ENCODE measurements around the gene SEMA6C.
"Not testable (repeated sequence)": the region's sequence is repeated elsewhere in the genome, so short reads cannot be mapped to it uniquely, and the experiment has no call there.

SEMA6C gene, protein sequence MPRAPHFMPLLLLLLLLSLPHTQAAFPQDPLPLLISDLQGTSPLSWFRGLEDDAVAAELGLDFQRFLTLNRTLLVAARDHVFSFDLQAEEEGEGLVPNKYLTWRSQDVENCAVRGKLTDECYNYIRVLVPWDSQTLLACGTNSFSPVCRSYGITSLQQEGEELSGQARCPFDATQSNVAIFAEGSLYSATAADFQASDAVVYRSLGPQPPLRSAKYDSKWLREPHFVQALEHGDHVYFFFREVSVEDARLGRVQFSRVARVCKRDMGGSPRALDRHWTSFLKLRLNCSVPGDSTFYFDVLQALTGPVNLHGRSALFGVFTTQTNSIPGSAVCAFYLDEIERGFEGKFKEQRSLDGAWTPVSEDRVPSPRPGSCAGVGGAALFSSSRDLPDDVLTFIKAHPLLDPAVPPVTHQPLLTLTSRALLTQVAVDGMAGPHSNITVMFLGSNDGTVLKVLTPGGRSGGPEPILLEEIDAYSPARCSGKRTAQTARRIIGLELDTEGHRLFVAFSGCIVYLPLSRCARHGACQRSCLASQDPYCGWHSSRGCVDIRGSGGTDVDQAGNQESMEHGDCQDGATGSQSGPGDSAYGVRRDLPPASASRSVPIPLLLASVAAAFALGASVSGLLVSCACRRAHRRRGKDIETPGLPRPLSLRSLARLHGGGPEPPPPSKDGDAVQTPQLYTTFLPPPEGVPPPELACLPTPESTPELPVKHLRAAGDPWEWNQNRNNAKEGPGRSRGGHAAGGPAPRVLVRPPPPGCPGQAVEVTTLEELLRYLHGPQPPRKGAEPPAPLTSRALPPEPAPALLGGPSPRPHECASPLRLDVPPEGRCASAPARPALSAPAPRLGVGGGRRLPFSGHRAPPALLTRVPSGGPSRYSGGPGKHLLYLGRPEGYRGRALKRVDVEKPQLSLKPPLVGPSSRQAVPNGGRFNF

DNA sequence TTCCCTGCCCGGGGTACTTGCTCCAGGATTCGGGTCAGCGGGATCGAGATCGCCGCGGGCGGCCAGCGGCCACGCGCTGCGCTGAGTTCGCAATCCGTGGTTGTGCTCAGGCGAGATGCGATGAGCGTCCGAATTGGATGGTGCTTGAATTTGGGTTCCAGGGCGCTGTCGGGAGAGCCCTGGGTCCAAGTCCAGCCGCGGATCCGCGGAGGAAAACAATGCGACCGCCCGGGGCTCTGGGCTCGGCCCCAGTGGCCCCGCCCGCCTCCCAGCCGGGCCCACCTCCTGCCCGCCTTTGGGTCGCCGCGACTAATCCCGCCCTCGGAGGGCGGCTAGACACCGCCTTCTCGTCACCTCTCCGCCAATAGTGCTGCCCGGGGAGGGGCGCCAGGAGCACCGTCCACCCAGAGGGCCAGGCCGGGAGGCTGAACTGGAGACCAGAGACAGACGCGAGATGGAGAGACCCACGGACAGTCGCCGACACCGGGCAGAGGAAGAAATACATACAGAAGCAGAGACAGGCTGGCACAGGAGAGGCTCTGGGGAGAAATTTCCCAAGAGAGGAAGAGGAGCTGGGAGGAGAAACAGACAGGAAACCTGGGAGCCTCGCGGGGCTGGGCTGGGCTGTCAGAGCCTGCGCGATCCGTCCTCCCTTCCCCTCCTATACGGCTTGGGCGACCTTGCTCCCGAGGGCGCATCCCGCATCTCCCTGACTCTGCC is at the start of gene SEMA6C:
TSS of gene SEMA6C (minus strand) at position 220 of the 720 bp plus-strand sequence. CDS start 4,010 bp downstream, outside the sequence.
- DNase-seq, result peak; percentile 97 to 99

DNA sequence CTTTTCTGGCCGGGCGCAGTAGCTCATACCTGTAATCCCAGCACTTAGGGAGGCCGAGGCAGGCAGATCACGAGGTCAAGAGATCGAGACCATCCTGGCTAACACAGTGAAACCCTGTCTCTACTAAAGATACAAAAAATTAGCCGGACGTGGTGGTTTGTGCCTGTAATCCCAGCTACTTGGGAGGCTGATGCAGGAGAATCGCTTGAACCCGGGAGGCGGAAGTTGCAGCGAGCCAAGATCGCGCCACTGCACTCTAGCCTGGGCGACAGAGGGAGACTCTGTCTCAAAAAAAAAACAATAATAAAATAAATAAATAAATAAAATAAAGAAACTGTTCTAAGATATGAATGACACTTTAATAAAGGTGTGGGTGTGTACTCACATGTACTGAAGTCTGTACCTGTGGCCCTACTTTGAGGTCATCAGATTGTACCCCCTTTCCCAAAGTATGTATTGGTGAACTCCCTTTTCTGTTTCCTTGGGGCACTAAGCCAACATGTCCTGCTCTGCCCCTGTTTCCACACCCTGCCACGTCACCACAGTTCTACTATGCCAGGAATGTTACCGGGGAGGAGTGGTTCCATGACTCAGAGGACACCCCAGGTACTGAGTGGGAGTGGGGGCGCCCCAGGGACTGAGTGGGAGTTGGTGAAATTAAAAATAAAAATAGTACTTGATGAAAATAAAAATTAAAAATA is 48.6 kb upstream of the SEMA6C start:
- DNase-seq, result peak; percentile 55 to 58

DNA sequence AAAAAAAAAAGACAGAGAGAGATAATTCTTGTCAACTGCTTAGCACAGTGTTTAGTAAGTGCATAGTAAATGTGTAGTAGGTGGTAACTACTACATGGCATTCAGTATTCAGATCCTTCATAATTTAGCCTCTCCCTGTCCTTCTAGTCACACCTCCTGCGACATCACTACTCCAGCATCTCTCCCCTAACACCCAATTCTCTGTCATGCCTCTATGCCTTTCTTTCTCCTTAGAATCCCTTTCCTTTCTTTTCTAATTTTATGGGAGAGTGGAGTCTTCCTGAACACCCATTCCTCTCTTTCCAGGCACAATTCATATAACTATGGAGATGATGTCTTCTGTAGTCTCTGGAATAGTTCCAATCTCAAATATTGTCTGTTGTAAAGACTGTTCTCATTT is 47.4 kb upstream of the SEMA6C start:
- no peak for DNase-seq

DNA sequence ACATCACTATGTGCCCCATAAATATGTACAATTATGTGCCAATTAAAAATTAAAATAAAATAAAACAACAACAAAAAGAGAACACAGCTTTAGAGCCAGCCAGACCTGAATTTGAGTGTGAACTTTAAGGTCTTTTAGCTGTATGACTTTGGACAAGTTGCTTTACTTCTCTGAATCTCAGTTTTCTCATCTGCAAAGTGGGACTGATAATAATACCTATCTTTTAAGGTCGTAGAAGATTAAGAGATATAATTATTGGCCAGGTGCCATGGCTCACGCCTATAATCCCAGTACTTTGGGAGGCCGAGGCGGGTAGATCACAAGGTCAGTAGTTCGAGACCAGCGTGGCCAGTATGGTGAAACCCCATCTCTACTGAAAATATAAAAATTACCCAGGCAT is 46.9 kb upstream of the SEMA6C start:
- DNase-seq, result no peak

DNA sequence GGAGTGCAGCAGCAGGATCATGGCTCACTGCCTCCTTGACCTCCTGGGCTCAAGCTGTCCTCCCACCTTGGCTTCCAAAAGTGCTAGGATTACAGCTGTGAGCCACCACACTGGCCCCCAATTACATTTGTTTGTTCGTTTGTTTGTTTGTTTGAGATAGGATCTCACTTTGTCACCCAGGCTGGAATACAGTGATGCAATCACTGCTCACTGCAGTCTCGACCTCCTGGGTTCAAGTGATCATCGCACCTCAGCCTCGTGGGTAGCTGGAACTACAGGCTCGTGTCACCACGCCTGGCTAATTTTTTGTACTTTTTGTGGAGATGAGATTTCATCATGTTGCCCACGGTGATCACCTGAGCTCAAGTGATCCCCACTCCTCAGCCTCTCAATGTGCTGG is 45.6 kb upstream of the SEMA6C start:
- no peak for DNase-seq

DNA sequence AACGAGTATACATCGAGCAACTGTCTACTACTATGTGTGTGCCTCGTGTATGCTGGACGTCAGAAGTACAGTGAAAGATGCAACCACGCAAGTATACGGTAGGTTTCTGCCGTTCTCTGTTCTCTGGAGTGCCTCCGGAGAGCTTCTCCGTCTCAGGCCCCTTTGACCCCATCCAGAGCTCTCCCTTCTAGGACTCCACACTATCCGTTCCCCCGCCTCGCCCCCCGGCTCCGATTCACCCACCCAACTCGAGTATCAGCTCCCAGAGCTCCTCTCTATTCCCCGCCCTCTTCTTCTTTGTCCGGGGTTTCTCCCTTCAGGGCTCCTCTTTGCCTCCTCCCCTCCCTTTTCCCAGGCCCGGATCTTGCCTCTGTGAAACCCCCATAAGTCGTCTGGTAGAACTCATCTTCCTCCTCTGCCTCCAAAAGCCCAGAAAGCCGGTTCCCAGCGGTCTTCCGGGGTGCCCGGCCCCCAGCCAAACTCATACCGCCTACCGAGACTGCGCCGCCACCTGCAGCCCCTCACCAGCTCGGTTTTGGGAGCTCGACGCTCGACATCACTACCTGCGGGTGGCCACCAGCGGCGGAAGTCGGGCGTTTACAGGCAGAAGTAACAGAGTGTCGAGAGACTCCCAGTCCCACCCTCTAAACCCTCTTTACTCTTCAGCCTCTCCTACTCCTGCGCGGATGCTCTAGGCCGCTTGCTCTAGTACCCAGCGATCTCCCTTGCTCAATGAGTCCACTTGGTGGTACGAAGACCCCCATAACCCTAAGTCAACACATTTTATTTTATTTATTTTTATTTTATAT is 43.4 kb upstream of the SEMA6C start, which contains the start of gene VPS72:
TSS of gene VPS72 (minus strand) at position 561 of the 809 bp plus-strand sequence. CDS start at position 485, 76 bp downstream.
- peak; percentile 99 to 100 for DNase-seq

DNA sequence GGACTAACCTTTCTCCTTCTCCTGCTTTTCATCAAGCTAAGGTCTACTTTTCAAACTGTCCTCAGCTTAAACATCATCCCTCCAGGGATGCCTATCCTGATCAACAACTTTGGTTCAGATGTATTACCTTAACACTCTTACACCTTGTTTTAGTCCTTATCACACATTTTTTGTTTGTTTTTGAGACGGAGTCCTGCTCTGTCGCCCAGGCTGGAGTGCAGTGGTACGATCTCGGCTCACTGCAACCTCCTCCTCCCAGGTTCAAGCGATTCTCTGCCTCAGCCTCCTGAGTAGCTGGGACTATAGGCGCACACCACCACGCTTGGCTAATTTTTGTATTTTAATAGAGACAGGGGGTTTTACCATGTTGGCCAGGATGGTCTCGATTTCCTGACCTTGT is 42.2 kb upstream of the SEMA6C start:
- DNase-seq, result not testable (repeated sequence)

DNA sequence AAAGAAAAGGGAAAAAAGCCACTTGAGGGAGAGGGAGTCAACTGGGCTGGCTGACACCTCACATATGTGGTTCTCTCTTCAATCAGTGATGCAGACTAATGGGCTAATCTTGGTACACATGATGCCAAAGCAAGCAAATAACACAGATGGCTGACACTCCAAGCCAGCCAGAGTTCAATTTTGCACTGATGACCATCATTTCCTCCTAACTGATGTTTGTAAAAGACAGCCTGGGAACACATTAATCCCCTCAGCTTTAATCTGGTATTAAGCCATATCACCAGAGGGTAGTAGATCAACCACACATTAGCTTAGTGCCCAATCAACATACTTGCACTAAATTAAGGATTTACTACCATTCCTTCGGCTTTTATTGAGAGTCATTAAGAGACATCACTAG is 40.8 kb upstream of the SEMA6C start:
- no peak for DNase-seq

DNA sequence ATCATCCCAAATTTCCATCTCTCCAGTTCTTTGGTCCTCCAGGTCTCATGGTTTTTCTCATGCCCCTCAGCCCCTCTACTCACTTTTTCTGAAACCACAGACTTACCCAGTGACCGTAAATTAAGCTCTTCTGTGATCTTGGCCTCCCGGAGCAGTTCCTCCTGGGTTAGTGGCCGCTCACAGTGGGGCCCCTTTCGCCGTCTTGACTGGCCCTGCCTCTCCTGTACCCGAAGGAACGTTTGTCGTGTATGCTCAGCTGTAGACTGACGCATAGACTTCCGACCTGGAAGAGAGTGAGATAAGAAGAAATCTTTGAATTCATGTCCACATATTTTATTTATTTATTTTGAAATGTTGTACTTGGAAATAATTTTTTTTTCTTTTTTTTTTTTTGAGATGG is 37.8 kb upstream of the SEMA6C start:
- DNase-seq, result no peak

DNA sequence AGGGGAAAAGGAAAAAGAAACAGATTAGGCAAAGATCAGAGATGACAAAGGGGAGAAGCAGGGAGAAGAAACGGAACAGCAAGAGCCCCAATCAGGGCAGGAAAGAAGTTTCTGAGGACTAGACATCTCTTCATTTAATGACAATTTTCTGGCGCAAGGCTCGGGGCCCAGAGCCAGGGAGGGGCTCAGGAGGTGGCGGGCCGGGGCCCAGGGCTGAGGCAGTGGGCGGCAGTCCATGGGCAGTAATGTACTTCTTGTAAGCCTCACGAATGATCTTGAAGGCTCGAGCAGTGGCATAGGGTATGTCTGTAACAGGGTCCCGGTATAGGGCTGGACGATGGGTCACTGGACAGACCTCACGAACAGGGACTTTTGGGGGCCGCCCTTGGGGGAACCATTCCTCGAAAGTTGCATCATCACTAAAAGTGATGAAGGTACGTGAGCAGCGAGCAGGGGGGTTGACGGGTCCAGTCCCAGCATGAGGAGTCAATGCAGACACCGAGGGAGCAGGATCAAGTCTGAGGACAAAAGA is 30.1 kb upstream of the SEMA6C start:
- no peak for DNase-seq

DNA sequence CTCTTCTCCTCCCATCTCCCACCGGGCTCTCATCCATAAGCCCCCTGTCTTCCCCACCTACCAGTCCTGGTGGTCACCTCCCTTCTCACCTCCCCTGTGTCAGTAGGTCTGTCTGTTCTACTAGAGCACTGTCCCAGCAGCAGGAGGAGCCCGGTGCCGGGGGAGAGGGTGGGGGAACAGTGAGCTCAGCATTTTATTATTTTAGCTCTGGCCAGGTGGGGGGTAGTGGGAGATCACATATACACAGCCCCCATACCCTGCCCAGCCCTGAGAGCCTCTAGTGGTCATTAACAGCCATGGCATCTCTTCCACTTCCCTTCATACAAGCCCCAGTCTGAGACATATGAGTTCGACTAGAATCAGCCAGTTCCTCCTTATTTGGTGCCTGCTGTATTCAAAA is 29.4 kb upstream of the SEMA6C start, which contains the start of gene TMOD4:
TSS of gene TMOD4 (minus strand) at position 119 of the 400 bp plus-strand sequence. CDS start 1,106 bp downstream, outside the sequence.
- peak; percentile 13 to 41 for DNase-seq

DNA sequence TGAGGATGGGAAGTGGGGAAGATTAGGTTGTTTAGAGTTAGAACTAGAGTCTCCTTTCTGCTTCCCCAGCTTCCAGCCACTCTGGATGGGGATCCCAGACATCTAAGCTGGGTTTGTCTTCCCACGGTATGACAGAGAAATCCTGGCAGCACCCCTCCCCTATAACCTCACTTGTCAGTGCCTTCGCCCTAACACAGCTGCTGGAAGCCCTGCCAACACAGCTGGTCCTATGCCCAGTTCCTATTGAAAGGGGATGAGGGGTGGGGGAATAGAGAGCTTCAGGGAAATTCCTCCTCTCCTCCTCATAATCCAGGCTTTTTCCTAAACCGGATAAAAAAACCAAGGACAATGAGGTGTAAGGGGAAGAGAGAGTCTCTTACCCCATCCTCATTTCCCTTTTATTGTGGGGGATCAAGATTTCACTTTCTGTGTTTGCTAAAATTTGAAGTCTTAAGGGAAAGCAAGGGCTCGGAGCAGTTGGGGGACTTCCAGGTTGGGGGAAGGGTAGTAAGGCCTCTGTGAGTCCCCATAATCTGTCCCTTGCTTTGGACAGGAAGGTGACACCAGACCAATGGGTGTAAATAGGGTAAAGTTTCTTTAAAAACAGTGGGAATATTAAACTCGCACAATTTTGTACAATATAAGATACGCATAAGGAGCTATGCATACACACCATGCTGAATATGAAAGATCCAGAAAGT is 28.8 kb upstream of the SEMA6C start:
- no peak for DNase-seq

DNA sequence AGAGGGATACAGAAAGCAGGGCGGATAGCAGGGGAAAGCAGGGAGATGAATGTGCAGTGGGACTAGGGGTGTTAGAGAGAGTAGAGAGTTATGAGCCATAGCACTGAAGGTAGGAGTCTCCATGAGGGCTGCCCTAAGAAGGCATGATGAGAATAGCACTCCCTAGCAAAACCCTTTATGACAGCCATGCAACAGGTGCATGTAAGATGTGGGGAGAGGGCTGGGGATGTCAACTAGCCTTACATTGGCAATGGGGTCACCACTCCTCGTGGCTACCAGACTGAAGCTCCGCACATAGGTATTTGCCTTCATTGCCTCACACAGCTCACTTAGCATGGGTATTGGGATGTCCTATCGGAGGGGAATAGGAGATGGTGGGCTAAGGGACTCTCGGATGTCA is 24.8 kb upstream of the SEMA6C start:
- DNase-seq, result no peak

DNA sequence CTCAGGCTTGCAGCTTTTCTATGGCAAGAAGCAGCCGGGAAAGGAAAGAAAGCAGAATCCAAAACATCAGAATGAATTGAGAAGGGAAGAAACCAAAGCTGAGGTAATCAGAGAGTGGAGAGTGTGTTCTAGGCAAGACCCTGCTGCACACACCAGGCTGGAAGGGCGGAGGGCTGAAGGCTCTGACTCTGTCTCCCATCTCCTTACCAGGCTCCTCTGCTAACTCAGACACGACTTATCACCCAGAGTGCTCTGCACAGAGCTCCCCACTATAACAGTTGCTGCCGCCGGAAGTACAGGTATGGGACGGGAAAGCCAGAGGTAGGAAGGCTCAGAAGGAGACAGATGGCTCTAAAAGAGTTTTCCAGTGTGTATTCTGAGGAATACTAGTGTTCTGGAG is 20.7 kb upstream of the SEMA6C start:
- no peak for DNase-seq

DNA sequence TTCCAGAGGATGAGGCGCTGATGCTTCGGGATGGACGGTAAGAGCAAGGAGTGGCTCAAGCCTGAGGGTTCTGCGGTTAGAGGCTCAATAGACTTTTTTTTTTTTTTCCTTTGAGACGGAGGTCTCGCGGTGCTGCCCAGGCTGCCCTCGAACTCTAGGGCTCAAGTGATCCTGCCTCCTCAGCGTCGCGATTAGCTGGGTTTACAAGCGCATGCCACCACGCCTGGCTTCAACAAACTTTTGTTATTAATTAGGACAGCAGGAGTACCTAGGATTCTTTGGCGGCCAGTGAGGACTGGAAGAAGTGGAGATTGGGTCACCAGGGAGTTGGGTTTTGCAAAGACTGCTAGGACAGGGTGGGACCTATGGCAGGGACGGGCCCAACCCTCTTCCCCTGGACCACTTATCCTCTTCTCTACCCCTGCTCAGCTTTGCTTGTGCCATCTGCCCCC is 20.1 kb upstream of the SEMA6C start:
- DNase-seq, result peak in 1 of 2 experiments; percentile 36

DNA sequence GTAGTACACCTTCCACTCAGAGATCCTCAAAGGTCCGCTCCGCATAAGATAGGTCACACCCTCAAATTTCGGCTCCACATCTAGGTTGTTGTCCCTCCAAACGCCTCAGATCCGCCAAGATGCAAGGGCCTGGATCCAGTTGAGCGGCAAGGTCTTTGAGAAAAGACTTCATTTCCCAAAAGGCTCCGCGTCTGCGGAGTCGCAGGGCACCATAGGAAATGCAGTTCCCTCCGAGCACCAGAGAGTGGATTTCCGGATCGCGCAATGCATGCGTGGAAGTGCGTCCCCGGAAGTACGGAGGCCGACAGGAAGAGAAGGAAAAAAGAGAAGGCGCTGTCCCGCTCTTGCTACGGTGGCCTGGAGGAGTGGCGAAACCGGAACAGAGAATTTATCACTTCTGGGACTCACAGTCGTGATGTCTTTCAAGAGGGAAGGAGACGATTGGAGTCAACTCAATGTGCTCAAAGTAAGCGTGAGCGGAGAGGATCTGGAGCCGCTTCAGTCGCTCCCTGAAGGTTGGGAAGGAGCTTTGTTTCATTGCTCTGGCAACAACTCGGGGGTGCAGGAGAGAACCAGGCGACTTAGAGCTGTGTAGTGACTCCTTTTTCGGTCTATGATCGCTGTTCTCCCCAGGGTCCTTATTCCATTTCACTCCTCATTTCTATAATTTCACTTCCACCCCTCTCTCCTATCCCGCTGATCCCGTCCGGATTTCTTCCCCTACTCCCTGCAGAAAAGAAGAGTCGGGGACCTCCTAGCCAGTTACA is 19.5 kb upstream of the SEMA6C start, which contains the start of the genes LYSMD1 and SCNM1:
TSS of gene LYSMD1 (minus strand) at position 165 of the 767 bp plus-strand sequence. CDS start 644 bp downstream, outside the sequence.
TSS of gene SCNM1 (plus strand) at position 407 of the 767 bp plus-strand sequence. CDS start at position 416, 9 bp downstream.
- DNase-seq, result peak; percentile 100

DNA sequence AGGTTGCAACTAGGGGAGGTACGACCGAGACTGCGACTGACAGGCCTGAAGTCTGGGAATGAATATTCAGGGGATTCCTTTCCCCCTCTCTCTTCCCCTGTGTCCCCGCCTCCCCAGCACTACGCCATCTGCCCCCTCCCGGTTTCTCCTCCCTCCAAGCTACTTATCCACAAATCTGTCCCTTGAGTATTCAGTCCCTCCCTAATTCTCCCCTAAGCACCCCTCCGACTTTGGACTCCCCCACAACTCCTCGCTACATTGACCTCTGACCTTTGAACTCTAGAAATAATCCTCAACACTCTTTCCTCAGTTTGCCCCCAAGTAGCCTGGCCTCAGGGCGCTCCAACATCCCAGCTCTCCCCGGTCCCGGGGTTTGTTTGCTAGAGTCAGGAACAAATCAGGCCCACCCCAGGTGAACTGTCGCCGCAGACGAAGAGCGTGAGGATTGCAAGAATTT is 18.9 kb upstream of the SEMA6C start:
- DNase-seq, result peak; percentile 30 to 32

DNA sequence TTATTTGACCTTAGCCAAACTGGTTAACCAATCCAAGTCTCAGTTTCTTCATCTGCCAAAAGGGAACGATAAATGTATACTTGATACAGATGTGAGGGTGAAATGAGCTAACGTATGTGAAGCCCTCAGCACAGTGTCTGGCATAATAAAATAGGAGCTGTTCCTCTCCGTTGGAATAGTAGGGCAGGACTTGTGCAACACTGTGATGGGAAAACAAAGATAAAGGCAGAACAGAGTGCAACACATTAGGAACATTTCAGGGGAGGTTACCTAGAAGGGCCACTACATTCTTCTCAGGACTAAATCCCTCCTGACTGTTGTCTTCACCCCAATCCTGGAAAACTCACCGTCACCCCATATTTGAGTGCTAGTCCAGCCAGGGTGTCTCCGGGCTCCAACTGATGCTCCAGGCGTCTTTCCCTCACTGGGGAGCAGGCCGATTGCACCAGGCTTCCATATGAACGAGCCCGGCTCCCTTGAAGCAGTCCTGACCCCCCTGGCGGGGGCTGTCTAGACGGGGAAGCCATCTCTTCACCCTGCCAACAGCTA is 18.4 kb upstream of the SEMA6C start:
- no peak for DNase-seq

DNA sequence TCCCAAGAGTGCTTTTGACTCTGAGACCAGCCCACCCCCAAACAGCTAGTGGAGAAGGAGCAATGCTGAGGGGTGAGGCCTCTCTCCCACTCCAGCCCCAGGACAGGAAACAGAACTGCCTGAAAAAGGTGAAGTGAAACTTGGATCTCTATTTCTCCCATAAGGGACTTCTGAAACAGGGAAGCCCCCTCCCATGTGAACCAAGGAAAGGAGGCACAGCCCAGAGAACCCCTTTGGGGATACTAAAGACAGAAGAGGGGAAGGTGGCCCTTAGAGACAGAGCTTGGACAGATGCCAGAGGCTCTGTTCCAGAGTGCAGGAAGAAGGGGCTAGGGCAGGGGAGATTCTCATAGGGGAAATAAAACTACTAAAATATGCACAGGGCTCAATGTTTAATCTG is 12.9 kb upstream of the SEMA6C start:
- no peak for DNase-seq
